OCI-LY1 (cell line): ENCODE data around the gene ETV6.

ENCODE experiments used
- CTCF ChIP-seq: fragments of 200-600 bp; sonication (generic), shearing (Covaris generic); IDR thresholded peaks from 2 replicates; pipeline ENCODE4 v1.5.1; 2017; ENCODE audit warnings: mild to moderate bottlenecking, antibody characterized with exemption, low read length, moderate library complexity, mixed read lengths
- EZH2 ChIP-seq: fragments of 200-600 bp; sonication (generic), shearing (Covaris generic); IDR thresholded peaks from 2 replicates; pipeline ENCODE4 v1.8.0; 2017; ENCODE audit warnings: borderline replicate concordance, mixed run types, mild to moderate bottlenecking, antibody characterized with exemption, low read length, moderate library complexity, mixed read lengths

DNA sequence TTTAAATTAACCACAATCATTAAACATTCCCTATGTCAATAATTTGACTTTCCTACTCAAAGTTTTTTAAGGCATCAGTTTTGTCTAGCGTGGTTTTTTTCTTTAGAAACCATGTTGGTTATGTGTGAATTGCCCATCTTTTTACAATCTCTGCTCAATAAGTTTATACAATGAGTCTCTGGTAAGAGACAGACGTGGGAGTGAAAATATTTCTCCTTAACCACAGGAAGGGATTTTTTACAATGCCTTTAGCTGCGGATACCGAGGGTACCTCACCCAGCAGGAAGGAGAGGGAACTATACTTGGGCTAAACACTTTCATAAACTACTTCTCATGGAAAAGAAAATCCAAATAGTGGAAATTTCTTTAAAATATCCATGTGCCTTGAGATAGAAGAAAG lies 229.8 kb downstream of the ETV6 start:
- no peak for TF ChIP-seq CTCF
- no peak for TF ChIP-seq EZH2
